Tibial nerve (tissue), 4 donors: ENCODE results near the gene LDLRAP1. TPM values are rescaled to one million over a fixed set of nuclear protein-coding genes. Genes with fewer than 3 reads are reported as not detected.

Experiments
- DNase-seq, 2 donors: peaks; one replicate each; pipeline ENCODE4 v3.0.0-alpha.2; 2019; ENCODE audit warnings: low spot score in 2 of 2
- H3K27ac ChIP-seq, 4 donors: fragments of 200-600 bp; sonication (generic) in 3 of 4; one replicate each; pipeline ENCODE4 v1.5.1; 2017 to 2019; ENCODE audit warnings: mild to moderate bottlenecking in 1 of 4
- H3K27me3 ChIP-seq, 2 donors: fragments of 200-600 bp; sonication (generic) in 1 of 2; one replicate each; pipeline versions ENCODE4 v1.5.1 to v1.6.0; 2017 to 2019
- H3K36me3 ChIP-seq, 3 donors: fragments of 200-600 bp; sonication (generic); one replicate each; pipeline ENCODE4 v1.5.1; 2018 to 2019
- H3K4me1 ChIP-seq, 4 donors: fragments of 200-600 bp; sonication (generic) in 3 of 4; one replicate each; pipeline ENCODE4 v1.5.1; 2017 to 2019
- H3K4me3 ChIP-seq, 4 donors: fragments of 200-600 bp; sonication (generic) in 3 of 4; one replicate each; pipeline ENCODE4 v1.5.1; 2017 to 2019; ENCODE audit warnings: mild to moderate bottlenecking in 1 of 4, moderate library complexity in 1 of 4
- H3K9me3 ChIP-seq, 4 donors: fragments of 200-600 bp; sonication (generic) in 3 of 4; one replicate each; pipeline ENCODE4 v1.5.1; 2017 to 2019
- CTCF ChIP-seq, 5 experiments: fragments of 200-600 bp in 3 of 5; fragments of 450-650 bp in 2 of 5; sonication (generic) in 3 of 5; IDR thresholded peaks; one replicate each; pipeline ENCODE4 v1.5.1; 2016 to 2019; ENCODE audit warnings: antibody characterized with exemption in 5 of 5, mild to moderate bottlenecking in 3 of 5, moderate library complexity in 2 of 5
- EP300 ChIP-seq, 2 donors: sonication (generic); formaldehyde crosslinking; IDR thresholded peaks; one replicate each; pipeline ENCODE4 v1.6.1; 2017; ENCODE audit warnings: antibody characterized with exemption in 2 of 2, mild to moderate bottlenecking in 1 of 2
- POLR2A ChIP-seq, 2 donors: fragments of 450-650 bp; IDR thresholded peaks; one replicate each; pipeline ENCODE4 v1.6.1; 2017; ENCODE audit warnings: antibody characterized with exemption in 2 of 2, mild to moderate bottlenecking in 2 of 2, moderate library complexity in 2 of 2
- WGBS, 2 donors: methylation state at CpG; one replicate each; pipeline ENCODE4 v1.1.5; 2018; 5-methylcytosine and 5-hydroxymethylcytosine counted together
- total RNA-seq, 4 donors: library from RNA; depleted of rRNA; stranded (reverse); fragments of >200 nt; gene quantifications; one replicate each; pipeline ENCODE4 v1.1.0, GENCODE V29; 2016

The LDLRAP1 gene
- total RNA-seq: 10 to 100 TPM; 10.9 to 28.5 (median 14.7) TPM

- 0 to 1% methylated on average over 6 to 72 of the region's 99 CpGs for WGBS, 2 donors
- Histone ChIP-seq H3K9me3 (no peaks in the 10 kb centered on the region), H3K4me3 (peak within 1 kb of the TSS; percentile 54 to 97 (median 90)), H3K4me1 (peaks cover 0 to 35% (median 15%) of the 10 kb centered on the region in 4 donors), H3K27ac (peak within 1 kb of the TSS; percentile 19 to 94 (median 82)), H3K36me3 (no peaks in the 10 kb centered on the region), H3K27me3 (no peaks in the 10 kb centered on the region)
- TF ChIP-seq POLR2A (IDR thresholded peaks at IDR 0.05) (peak; percentile 84 to 93), CTCF (IDR thresholded peaks at IDR 0.05) (no peak), EP300 (IDR thresholded peaks at IDR 0.05) (peak in 1 of 2 donors; percentile 76)
- peak; percentile 53 to 55 for DNase-seq
Measured at GRCh38 chr1:25543425-25544242, at the start of gene LDLRAP1. TSS of gene LDLRAP1 (plus strand) at chr1:25543606. CDS start at chr1:25543699, 93 bp downstream.

- 63 to 69% methylated on average over 3 of the region's 3 CpGs for WGBS, 2 donors
- H3K9me3 ChIP-seq: no peaks in the 10 kb centered on the region
- no peaks in the 10 kb centered on the region for H3K27me3 ChIP-seq
- TF ChIP-seq EP300 (IDR thresholded peaks at IDR 0.05) (peak in 1 of 2 donors; percentile 13), CTCF (IDR thresholded peaks at IDR 0.05) (no peak)
- DNase-seq: no peak
- no peak overlapping the region for H3K4me3 ChIP-seq
- peaks cover 0 to 7% (median 0%) of the 10 kb centered on the region in 4 donors for H3K4me1 ChIP-seq
- H3K27ac ChIP-seq: peak overlapping the region in 1 of 4 donors; percentile 24
- H3K36me3 ChIP-seq: peaks cover 0 to 76% (median 6%) of the 10 kb centered on the region in 3 donors
Measured at GRCh38 chr1:25494952-25495351, 48.5 kb upstream of the LDLRAP1 start.

GRCh38 chr1:25500694-25501093, 42.7 kb upstream of the LDLRAP1 start:
- H3K9me3 ChIP-seq: no peaks in the 10 kb centered on the region
- H3K4me3 ChIP-seq: no peak overlapping the region
- DNase-seq: peak in 1 of 2 donors; percentile 26
- H3K36me3 ChIP-seq: peaks cover 0 to 32% (median 0%) of the 10 kb centered on the region in 3 donors
- WGBS, 2 donors: 69 to 80% methylated on average over 1 of the region's 1 CpG
- TF ChIP-seq CTCF (IDR thresholded peaks at IDR 0.05) (no peak), EP300 (IDR thresholded peaks at IDR 0.05) (peak in 1 of 2 donors; percentile 33)
- peaks cover 0 to 37% (median 0%) of the 10 kb centered on the region in 4 donors for H3K4me1 ChIP-seq
- no peaks in the 10 kb centered on the region for H3K27me3 ChIP-seq
- no peak overlapping the region for H3K27ac ChIP-seq

- H3K9me3 ChIP-seq: no peaks in the 10 kb centered on the region
- TF ChIP-seq POLR2A (IDR thresholded peaks at IDR 0.05) (no peak), CTCF (IDR thresholded peaks at IDR 0.05) (no peak), EP300 (IDR thresholded peaks at IDR 0.05) (no peak)
- H3K27me3 ChIP-seq: no peaks in the 10 kb centered on the region
- DNase-seq: no peak
- WGBS, 2 donors: 62 to 70% methylated on average over 7 of the region's 7 CpGs
- H3K4me1 ChIP-seq: peaks cover 0 to 37% (median 0%) of the 10 kb centered on the region in 4 donors
- peaks cover 0 to 25% (median 0%) of the 10 kb centered on the region in 3 donors for H3K36me3 ChIP-seq
- H3K27ac ChIP-seq: no peak overlapping the region
- no peak overlapping the region for H3K4me3 ChIP-seq
Measured at GRCh38 chr1:25501235-25502058, 42.0 kb upstream of the LDLRAP1 start.
